ENCODE data around the gene SUV39H1. TPM values are rescaled to one million over a fixed set of nuclear protein-coding genes. Genes with fewer than 3 reads are reported as not detected.
"Not testable (repeated sequence)": the region's sequence is repeated elsewhere in the genome, so short reads cannot be mapped to it uniquely, and the experiment has no call there.

Gene SUV39H1
- total and polyA plus RNA-seq, 2 experiments from 2014 or later: 6.0 to 6.8 TPM

DNA sequence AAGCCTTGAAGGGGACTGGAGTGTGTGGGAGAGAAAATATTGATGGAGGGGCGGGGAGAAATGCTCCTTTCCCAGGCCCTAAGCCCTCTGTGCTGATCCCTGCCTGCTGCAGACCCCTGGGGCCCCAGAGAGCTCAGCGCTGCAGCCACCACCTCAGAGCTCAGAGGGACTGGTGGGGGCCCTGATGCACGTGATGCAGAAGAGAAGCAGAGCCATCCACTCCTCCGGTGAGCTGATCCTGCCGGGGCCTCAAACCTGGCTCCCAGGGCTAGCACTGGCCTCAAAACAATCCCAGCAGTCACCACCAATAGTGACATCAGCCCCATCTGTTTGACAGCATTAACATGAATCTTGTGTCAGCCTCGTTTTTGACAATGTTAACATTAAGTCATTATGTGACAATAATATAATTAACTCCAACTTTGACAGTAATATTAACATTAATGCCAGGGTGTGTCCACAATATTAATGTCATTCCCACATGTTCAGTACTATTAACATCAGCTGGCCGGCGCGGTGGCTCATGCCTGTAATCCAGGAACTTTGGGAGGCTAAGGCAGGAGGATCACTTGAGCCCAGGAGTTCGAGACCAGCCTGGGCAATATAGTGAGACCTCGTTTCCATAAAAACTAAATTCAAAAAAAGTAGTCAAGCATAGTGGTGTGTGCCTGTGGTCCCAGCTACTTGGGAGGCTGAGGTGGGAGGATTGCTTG is 7.2 kb upstream of the SUV39H1 start:
- Histone ChIP-seq H3K4me1 (ENCODE audit: insufficient read depth) (no peaks in the 10 kb centered on the region), H3K9me3 (ENCODE audit: low read depth) (no peaks in the 10 kb centered on the region), H2AFZ (no peak overlapping the region), H3K9me2 (ENCODE audit: insufficient read depth) (no peaks in the 10 kb centered on the region), H3K79me2 (ENCODE audit: insufficient read depth) (no peaks in the 10 kb centered on the region), H3K27ac (no peak overlapping the region), H3K4me3 (no peak overlapping the region), H3K27me3 (replicated peaks; ENCODE audit: insufficient read depth) (no peaks in the 10 kb centered on the region), H3K4me2 (ENCODE audit: unreplicated experiment) (no peak overlapping the region), H4K20me1 (ENCODE audit: insufficient read depth) (no peaks in the 10 kb centered on the region), H3K9ac (no peak overlapping the region), H3F3A (ENCODE audit: insufficient read depth) (no peaks in the 10 kb centered on the region), H3K36me3 (ENCODE audit: low read depth) (no peaks in the 10 kb centered on the region)
- no peak for DNase-seq
- TF ChIP-seq EZH2phosphoT487 (IDR thresholded peaks at IDR 0.05; ENCODE audit: insufficient read depth, low read depth): no peak
- in situ Hi-C loops (cut with MboI): no loop called here
- WGBS, 2 experiments (ENCODE audit: low coverage in 1 of 2, low lambda C conversion rate in 2 of 2, missing lambda C conversion rate in 2 of 2): 4 to 6% methylated on average over 7 to 10 of the region's 11 CpGs

DNA sequence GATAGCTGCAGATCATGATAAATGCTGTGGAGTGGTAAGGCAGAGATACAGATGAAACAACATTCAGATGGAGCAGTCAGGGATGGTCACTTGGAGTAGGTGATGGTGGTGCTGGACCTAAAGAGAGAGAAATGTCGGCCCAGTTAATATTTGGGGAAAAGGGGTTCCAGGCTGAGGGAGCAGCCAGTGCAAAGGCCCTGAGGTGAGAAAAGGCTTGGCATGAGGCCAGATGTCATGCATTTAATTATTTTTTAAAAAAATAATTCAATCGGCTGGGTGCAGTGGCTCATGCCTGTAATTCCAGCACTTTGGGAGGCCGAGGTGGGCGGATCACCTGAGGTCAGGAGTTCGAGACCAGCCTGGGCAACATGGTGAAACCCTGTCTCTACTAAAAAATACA is 4.8 kb upstream of the SUV39H1 start:
- H3K4me3 ChIP-seq; DNase-seq; H3K9ac ChIP-seq; H4K20me1 ChIP-seq (ENCODE audit: insufficient read depth); H3K79me2 ChIP-seq (ENCODE audit: insufficient read depth); H3K4me2 ChIP-seq (ENCODE audit: unreplicated experiment); H2AFZ ChIP-seq; H3K36me3 ChIP-seq (ENCODE audit: low read depth); H3K4me1 ChIP-seq (ENCODE audit: insufficient read depth); in situ Hi-C loops (cut with MboI); H3K27ac ChIP-seq; H3F3A ChIP-seq (ENCODE audit: insufficient read depth); H3K9me2 ChIP-seq (ENCODE audit: insufficient read depth); H3K9me3 ChIP-seq (ENCODE audit: low read depth); H3K27me3 ChIP-seq (replicated peaks; ENCODE audit: insufficient read depth): not testable (repeated sequence)
- WGBS, 2 experiments (ENCODE audit: low coverage in 1 of 2, low lambda C conversion rate in 2 of 2, missing lambda C conversion rate in 2 of 2): 53 to 60% methylated on average over 5 of the region's 5 CpGs

DNA sequence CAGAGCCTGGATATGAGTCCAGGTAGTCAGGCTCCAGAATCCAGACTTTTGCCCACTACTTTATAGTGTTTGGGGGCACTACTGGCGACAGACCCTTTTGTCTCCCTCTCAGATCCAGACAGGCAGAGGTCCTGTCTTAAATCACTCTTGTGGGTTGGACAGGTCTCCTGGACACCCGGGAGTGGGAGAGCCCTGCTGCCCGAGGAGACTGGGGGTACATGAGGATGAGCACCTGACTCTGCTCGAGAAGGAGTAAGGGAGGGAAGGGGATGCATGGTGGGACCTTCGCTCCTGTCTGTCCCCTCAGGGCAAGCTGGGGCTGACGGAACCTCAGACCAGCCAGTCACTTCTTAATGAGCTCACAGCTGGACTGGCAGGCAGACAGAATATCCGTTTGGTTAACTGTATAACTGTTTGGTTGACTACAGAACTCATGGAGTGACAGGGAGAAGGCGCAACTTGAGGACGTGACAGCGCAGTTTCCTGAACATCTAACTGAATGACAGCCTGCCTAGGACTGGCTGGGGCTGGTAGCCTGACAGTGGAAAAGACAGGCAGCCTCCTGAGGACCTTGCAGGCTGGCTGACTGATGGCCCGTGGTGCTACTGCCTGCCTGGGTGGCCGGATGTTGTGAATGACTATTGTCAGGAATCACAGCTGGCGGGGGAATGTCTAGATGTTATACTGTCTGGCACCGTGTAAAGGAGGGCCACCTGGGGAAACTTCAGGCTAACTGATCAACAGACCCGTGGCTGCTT is 1.6 kb upstream of the SUV39H1 start:
- Histone ChIP-seq H3K9me2 (ENCODE audit: insufficient read depth) (no peaks in the 10 kb centered on the region), H3K4me3 (no peak overlapping the region), H3K4me2 (ENCODE audit: unreplicated experiment) (no peak overlapping the region), H3K9me3 (ENCODE audit: low read depth) (no peaks in the 10 kb centered on the region), H4K20me1 (ENCODE audit: insufficient read depth) (no peaks in the 10 kb centered on the region), H3K79me2 (ENCODE audit: insufficient read depth) (peaks cover 17% of the 10 kb centered on the region), H3K9ac (peak overlapping the region; percentile 87; the same call in 1 of the 2 replicates), H3K27ac (no peak overlapping the region), H3F3A (ENCODE audit: insufficient read depth) (no peaks in the 10 kb centered on the region), H3K36me3 (ENCODE audit: low read depth) (no peaks in the 10 kb centered on the region), H2AFZ (peak overlapping the region; percentile 85), H3K27me3 (replicated peaks; ENCODE audit: insufficient read depth) (no peaks in the 10 kb centered on the region), H3K4me1 (ENCODE audit: insufficient read depth) (0 out of 2 replicates have a peak, but pooled peaks cover 5% of the 10 kb centered on the region)
- in situ Hi-C loops (cut with MboI): no loop called here
- WGBS, 2 experiments (ENCODE audit: low coverage in 1 of 2, low lambda C conversion rate in 2 of 2, missing lambda C conversion rate in 2 of 2): 43 to 47% methylated on average over 9 to 14 of the region's 15 CpGs
- TF ChIP-seq EZH2phosphoT487 (IDR thresholded peaks at IDR 0.05; ENCODE audit: insufficient read depth, low read depth) (no peak), EZH2 (IDR thresholded peaks at IDR 0.05; ENCODE audit: insufficient read depth, poor library complexity, severe bottlenecking) (no peak)
- DNase-seq: no peak

DNA sequence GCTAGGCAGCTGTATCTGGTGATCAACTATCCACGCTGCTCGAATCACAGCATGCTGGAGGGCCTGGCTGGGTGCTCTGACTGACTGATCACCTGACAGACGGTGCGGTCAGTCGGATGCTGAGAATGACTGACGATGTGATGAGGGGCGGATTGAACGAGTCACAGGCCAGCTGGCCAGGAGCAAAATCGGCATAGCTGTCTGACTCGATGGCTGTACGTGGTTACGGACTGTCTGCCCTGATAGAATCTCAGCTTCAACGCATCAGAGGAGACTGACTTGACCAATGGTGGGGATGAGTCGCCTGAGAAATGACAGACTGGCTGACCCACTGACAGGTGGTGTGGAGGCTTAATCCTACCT is 1.0 kb upstream of the SUV39H1 start:
- no peaks in the 10 kb centered on the region for H3K9me2 ChIP-seq (ENCODE audit: insufficient read depth)
- H3K9me3 ChIP-seq (ENCODE audit: low read depth): no peaks in the 10 kb centered on the region
- no peak overlapping the region for H3K27ac ChIP-seq
- H2AFZ ChIP-seq: peak overlapping the region; percentile 85
- H3F3A ChIP-seq (ENCODE audit: insufficient read depth): no peaks in the 10 kb centered on the region
- in situ Hi-C loops (cut with MboI): no loop called here
- no peaks in the 10 kb centered on the region for H3K27me3 ChIP-seq (replicated peaks; ENCODE audit: insufficient read depth)
- TF ChIP-seq EZH2phosphoT487 (IDR thresholded peaks at IDR 0.05; ENCODE audit: insufficient read depth, low read depth): no peak
- no peak for TF ChIP-seq EZH2 (IDR thresholded peaks at IDR 0.05; ENCODE audit: insufficient read depth, poor library complexity, severe bottlenecking)
- H3K4me2 ChIP-seq (ENCODE audit: unreplicated experiment): peak overlapping the region; percentile 61
- H4K20me1 ChIP-seq (ENCODE audit: insufficient read depth): no peaks in the 10 kb centered on the region
- H3K4me1 ChIP-seq (ENCODE audit: insufficient read depth): 0 out of 2 replicates have a peak, but pooled peaks cover 5% of the 10 kb centered on the region
- H3K4me3 ChIP-seq: peak overlapping the region; percentile 75
- peak overlapping the region; percentile 87 for H3K9ac ChIP-seq
- DNase-seq: peak; percentile 45
- no peaks in the 10 kb centered on the region for H3K36me3 ChIP-seq (ENCODE audit: low read depth)
- 11 to 19% methylated on average over 6 to 14 of the region's 14 CpGs for WGBS, 2 experiments (ENCODE audit: low coverage in 1 of 2, low lambda C conversion rate in 2 of 2, missing lambda C conversion rate in 2 of 2)
- peaks cover 17% of the 10 kb centered on the region for H3K79me2 ChIP-seq (ENCODE audit: insufficient read depth)
